CD4-positive, alpha-beta T cell treated with Interleukin-17A for 4 hours (primary cell): Measurements from ENCODE around the gene PIWIL1.

Experiments used
- DNase-seq: peaks from one replicate; pipeline ENCODE4 v3.0.0-alpha.2; 2020; ENCODE audit warnings: mixed read lengths

PIWIL1 gene

DNA sequence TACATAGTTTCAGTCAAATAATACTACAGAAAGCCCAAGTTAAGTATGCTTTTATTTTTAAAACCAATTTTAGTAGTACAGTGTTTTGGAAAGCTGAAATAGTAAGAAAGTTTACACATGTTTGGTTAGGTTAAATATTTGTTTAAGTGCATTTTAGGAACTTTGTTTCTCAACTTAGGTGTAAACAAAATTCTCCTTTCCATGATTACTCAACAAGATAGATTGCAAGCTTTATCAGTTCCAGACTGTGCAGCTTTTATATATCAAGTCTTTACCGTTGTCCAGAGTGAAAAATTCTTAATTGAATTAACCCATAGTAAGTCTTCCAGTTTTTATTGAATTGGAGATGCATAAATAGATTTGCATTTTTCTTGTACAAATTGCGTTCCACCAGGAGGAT, 45.1 kb downstream of the PIWIL1 start:
- no peak for DNase-seq

DNA sequence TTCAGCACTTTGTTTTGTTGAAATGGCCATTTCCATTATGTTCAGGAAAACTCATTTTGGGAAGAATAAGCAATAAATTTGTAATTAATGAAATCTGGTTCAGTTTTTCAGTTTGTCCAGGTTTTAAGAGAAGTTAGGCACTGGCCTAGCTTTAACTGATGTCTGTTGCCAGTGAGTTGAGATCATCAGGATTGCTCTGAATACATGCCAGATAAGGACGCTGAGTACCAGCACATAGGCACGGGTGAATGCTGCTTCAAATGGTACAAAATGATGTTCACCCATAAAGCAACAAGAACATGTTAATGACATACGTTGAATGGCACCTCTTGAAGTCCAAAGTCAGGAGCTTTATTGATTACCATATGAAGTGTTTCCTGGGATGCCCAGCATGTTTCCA, 46.5 kb downstream of the PIWIL1 start:
- no peak for DNase-seq

DNA sequence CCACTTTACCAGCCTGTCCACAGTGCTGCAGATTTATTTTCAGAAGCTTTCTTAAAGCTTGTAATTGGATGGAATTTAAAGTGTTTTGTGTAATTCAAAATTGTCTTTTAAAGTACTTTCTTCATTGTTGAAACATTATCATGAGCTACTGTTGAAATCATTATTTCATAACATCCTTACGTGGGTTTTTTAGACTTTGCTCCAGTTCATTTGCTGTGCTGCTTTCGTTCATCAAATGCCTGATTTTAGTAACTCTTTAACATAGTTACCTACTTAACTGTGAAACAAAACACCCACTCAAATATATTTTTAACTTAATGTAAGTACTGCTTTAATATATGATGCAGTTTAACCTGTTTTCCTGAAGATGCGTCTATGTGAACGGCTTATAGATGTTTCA, 47.5 kb downstream of the PIWIL1 start:
- no peak for DNase-seq

DNA sequence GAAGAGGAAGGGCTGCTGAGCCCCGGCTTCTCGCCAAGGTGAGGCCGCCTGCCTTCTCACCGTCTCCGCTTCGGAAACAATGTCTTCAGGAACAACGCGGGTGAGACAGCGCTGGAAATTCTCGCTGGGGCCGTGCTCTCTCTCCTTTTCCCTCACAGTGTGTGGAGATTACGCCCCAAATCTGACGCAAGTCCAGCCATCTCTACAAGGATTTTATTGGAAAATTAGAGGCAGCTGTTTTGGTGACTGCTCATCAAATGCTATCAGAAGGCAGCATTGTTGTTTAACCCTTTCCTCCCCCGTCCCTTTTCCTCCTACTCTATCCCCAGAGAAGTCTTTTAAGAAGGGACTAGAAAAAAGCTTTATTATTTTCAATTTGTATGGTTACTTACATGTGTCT, 53.5 kb downstream of the PIWIL1 start:
- DNase-seq, result no peak

DNA sequence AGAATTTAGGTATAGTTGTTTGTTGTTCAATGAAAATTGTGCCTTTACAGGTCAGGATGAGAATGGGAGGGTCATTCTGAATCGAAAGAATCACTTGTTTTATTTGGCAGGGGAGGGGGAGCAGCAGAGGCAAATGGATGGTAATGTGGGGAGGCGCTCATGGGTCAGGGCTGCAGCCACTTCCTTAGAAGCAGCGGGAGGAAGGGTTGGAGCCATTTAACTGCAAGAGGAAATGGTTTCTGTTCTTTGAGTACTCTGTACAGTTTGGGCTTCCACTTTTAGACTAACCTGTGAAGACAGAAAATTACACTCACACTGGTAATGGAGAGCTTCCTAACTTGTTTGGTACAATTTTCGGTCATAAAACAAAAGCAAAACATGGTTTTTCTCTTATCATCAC, 57.2 kb downstream of the PIWIL1 start:
- DNase-seq, result no peak

DNA sequence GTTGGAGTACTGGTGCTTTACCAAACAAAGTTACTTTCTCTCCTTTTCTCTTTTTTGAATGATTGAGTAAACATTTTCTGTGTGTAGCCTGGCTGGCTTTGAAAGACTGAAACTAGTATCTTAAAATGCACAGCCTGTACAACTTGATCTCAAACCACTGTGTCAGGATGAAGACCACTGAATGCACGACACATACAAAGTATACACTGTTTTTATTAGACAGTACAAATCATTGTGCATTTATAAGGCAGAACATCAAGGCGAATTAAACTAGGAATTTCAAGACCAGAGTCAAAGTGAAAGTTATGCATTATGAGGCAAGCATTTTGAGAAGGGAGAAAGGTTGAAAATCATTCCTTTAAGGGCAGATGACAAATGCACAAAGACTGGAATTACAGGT, 59.0 kb downstream of the PIWIL1 start:
- no peak for DNase-seq

DNA sequence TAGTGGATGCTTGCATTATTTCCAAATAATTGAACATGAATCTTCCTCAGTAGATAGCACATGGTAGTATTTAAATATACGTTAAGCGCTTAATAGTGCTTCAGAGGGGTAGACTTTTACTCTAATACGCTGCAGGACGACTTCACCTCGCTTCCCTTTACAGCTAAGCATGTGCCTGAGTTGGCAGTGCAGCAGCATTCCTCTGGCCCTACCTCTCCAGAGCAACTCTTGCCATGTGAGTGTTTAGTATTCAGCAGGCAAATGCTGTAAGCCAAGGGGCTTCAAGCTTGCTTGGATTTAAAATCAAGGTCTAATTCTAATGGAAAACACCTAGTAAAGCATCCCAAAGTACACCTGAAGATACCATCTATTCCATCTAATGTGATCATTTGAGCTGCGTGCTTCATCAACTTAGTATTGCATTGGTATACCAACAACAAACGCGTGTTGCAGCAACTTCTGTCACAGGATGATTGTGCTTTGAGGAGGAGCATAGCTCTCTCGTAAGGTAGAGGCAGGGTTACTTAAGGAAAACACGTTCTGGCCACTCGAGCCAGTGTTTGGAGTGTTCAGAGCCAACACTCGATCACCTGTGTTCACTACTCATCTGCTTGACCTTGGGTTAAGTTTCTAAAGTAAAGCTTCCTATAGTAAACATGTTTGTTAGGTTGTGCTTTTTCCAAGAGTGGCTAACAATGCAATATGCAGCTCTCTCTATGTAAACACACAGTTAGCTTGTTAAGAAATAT, 60.6 kb downstream of the PIWIL1 start:
- no peak for DNase-seq

DNA sequence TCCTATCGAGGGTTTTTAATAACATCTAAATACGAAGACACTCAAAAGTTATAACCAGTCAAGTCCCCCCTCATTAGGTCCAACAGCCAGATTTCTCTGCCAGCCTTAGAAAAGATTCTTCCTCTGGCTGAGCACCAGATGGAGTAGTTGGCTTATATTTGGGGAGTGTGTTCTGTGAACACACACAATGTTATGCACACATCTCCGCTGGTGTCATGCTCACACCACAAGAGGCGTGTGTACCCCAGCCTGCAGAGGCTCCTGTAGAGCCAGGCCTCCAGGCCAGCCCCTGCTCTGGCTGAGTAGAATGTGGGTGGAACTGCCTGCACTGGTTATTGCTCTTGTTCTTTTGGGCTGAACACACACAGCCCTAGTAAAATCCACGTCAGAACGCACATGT, 64.0 kb downstream of the PIWIL1 start:
- no peak for DNase-seq

DNA sequence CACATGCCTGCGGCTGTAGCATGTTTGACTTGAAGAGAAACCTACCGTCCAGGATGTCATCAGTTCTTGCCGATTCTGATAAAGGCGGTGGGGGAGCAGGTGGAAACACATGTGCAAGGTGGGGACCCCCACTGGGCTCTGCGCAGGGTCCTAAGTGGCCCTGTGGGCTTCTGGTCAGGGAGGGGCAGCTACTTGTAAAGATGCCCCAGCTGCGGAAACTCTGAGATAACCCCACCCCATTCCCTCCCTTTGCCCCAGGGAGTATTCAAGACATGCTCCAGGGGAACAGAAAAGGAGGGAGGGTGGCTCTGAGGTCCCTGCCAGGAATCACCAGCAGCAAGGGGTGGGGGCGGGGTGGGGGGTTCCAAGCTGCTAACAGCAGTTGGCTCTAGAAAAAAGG, 67.6 kb downstream of the PIWIL1 start:
- no peak for DNase-seq

DNA sequence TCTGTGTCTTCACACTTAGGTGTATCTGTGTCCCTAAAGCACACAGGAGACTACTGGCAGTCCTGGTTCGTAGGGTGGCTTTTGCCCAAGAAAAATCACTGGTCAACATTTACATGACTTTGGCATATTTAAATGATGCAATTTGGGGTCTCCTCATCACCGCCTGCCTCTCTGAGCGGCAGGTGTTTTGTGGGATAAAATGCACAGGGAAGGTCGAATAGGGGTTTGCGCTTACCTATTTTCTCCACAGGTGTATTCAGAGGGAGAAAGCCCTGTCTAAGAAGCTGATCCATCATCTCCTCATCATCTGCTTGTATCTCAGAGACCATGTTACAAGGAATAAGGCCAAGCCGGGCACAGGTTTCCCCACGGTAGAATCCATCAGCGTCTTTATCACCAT, 74.7 kb downstream of the PIWIL1 start:
- no peak for DNase-seq

DNA sequence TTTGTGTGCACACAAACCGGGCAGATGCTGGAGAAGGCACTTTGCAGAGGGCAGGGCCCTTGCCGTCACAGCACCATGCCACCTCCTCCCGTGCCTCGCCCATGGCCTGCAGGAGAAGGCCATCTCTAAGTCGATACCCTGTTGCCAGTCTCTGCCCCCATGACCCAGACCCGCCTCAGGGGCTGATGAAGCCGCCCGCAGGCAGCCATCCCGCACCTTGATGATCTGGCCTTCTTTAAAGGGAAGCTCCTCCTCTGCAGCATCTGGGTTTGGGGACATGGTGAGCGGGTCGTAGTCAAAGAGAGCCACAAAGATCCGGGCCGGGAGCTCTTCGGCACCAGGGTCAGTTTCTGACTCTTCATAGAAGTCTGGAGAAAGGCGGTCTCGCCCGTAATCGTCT, 76.2 kb downstream of the PIWIL1 start:
- DNase-seq, result no peak

DNA sequence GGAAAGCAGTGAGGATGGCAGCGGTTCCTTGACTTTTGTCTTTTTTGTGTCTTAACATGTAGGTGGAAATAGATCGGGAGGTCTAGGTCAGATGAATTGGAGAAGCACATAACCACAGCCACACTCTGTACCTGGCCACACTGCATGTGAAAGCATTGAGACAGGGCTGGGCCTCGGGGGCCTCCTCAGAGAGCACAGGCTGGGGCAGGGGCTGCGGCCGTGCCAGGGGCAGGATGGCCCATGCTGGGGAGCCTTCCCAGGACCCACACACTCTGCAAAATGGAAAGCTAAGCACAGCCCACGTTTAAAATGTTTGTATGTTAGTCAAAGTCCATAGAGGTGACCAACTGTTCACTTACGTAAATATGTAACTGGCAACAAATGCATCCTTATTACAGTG, 76.7 kb downstream of the PIWIL1 start:
- no peak for DNase-seq

DNA sequence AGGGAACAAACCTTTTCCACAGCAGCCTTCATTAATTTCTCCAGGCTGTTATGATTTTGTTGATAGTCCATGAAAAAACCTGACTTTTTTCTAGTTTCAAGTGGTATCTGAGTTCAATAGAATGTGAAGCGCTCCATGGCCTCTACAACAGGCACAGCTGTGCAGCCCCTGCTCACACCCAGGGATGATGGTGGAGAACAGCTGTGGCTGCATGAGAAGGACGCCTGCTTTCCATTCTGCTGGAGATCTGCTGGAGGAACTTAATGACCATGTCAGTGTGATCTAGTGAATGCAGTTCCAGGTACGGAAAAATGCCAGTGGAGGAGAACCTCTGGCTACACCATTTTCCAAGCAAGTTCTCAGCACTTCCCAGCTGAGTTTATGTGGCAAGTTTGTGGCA, 80.6 kb downstream of the PIWIL1 start:
- DNase-seq, result no peak

DNA sequence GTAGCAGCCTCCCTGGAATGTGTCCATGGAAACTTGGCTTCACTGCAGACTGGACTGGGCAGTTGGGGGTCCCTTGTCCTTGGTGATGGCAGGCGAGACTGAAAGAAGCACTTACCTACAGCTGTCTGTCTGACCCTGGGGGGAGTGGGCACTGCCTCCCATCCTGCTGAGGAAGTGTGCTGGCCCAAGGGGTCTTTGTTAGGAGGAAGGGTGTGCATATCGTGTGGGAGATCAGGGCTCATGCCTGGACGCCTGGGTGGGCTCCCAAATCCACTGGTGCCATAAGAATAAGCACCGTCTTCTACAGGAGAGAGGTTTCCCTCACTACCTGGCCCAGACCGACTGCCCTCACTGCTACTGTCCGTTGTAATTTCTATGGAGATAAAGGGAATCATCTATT, 81.4 kb downstream of the PIWIL1 start:
- no peak for DNase-seq

DNA sequence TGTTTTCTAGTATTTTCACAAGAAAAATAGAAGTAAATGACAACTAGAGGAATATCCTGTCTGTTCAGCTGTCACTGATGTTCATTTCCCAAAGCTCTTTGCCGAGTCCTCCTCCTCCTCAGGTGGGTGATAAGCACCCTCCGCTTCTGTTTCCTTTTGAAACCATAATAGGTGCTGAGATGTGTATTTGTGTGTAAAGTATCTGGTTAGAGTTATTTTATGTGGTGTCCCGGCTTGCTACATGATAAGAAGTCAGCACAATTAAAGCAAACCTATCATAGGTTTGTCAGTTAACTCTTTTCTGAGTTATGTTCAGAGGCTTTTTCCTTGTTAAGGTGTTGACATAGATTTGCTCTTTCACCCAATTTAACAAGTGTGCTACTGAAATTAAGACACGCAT, 82.4 kb downstream of the PIWIL1 start:
- DNase-seq, result no peak

DNA sequence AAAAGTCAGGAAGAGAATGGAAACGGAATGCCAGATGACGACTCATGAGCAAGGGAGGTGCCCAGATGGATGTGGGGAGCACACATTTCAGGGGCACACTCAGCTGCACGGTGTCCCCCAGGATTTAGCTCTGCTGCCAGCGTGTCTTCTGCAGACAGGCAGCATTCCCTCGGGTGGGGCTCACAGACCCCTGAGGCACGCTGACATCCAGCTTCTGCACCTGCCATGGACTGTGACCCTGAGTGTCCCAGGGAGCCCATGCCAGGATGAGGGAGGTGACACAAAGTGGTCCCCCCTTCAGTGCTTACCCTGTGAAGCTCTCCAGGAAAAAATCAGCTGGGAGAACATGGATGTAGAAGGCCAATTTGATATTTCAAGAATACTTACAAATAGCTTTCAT, 84.2 kb downstream of the PIWIL1 start:
- DNase-seq, result no peak
